ENCODE measurements around the gene CCDC85C.

Gene CCDC85C

GRCh38 chr14:99535908-99536778 lies 67.9 kb downstream of the CCDC85C start:
- in situ Hi-C loops (cut with MboI; ENCODE audit: low pct_unique_long_range_greater_than_20kb, low sequenced_read_pairs): no loop called here
- DNase-seq: no peak

- in situ Hi-C loops (cut with MboI; ENCODE audit: low pct_unique_long_range_greater_than_20kb, low sequenced_read_pairs): no loop called here
- DNase-seq: no peak
Measured at GRCh38 chr14:99535448-99535847, 68.6 kb downstream of the CCDC85C start.

- in situ Hi-C loops (cut with MboI; ENCODE audit: low pct_unique_long_range_greater_than_20kb, low sequenced_read_pairs): no loop called here
- no peak for DNase-seq
Measured at GRCh38 chr14:99534863-99535262, 69.1 kb downstream of the CCDC85C start.

GRCh38 chr14:99534333-99534732 lies 69.7 kb downstream of the CCDC85C start:
- DNase-seq: no peak
- in situ Hi-C loops (cut with MboI; ENCODE audit: low pct_unique_long_range_greater_than_20kb, low sequenced_read_pairs): no loop called here

DNA sequence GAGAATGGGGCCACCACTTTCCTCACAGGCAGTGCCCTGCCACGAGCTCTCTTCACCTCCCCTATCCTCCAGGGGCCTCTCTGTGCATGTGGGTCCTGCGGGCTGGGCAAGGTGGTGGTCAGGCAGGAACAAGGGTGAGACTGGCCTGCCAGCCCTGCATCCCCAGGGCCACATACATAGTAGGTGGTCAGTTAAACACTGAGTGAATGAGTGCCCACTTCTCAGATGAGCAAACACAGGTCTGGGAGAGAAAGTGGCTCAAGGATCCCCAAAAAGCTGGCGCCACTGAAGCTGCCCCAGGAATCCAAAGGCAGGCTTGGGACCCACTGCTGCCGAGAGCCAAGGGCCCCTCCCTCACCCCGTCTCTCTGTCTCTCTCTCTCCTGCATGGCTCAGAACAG lies 71.7 kb downstream of the CCDC85C start:
- in situ Hi-C loops (cut with MboI; ENCODE audit: low pct_unique_long_range_greater_than_20kb, low sequenced_read_pairs): no loop called here
- no peak for DNase-seq

GRCh38 chr14:99531251-99532096 lies 72.5 kb downstream of the CCDC85C start:
- in situ Hi-C loops (cut with MboI; ENCODE audit: low pct_unique_long_range_greater_than_20kb, low sequenced_read_pairs): no loop called here
- DNase-seq: no peak

GRCh38 chr14:99530407-99531155 lies 73.4 kb downstream of the CCDC85C start:
- in situ Hi-C loops (cut with MboI; ENCODE audit: low pct_unique_long_range_greater_than_20kb, low sequenced_read_pairs): no loop called here
- no peak for DNase-seq

- no peak for DNase-seq
- in situ Hi-C loops (cut with MboI; ENCODE audit: low pct_unique_long_range_greater_than_20kb, low sequenced_read_pairs): loop anchor here (10.0 kb wide), 1 partner anchor 95 kb away; no protein-coding TSS in a partner anchor
Measured at GRCh38 chr14:99529899-99530298, 74.1 kb downstream of the CCDC85C start.

DNA sequence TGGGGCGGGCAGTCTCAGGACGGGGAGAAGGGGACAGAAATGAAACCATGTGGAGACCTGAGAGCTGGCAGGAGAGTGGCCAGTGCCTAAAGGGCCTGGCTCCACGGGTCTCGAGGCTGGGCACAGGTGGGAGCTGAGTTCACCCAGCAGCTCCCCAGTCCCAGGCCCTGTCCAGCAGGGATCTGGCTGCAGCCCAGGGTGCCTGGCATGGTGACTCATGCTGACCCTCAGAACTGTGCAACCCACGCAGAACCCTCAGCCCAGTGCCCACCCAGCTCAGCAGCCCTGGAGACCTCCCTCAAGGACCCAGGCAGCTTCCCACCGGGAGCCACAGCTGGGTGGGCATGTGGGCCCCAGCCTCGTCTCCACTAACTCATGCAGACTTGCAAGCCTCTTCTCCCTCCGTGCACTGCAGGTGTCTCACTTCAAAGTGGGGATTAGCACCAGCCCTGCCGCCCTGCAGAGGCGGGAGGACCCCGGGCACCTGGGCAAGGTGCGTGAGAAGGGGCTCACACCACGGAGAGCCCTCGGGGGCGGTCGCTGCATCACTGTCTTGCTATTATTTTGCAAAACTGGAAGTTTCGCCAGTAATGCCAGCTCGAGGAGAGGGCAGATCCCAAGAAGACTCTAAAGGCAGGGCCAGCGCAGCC lies 76.5 kb downstream of the CCDC85C start:
- no peak for DNase-seq
- in situ Hi-C loops (cut with MboI; ENCODE audit: low pct_unique_long_range_greater_than_20kb, low sequenced_read_pairs): loop anchor here (10.0 kb wide), 1 partner anchor 97 kb away; no protein-coding TSS in a partner anchor

DNA sequence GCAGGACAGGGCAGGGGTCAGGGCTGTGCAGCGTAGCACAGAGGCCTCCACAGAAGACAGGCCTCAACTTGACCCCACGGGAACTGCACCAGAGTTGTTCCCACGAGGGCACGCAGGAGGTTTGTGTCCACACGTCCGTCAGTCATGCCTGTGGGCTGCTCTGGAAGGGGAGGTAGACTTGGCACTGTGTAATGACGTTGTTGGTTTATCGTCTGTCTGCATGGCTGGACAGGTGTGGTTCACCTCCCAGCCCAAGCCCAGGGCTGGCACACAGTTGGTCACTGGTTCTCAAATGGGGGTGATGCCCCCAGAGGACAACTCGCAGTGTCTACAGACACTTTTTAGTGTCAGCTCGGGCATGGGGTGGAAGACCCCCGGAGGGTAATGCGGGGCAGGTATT lies 77.0 kb downstream of the CCDC85C start:
- in situ Hi-C loops (cut with MboI; ENCODE audit: low pct_unique_long_range_greater_than_20kb, low sequenced_read_pairs): loop anchor here (10.0 kb wide), 1 partner anchor 98 kb away; no protein-coding TSS in a partner anchor

DNA sequence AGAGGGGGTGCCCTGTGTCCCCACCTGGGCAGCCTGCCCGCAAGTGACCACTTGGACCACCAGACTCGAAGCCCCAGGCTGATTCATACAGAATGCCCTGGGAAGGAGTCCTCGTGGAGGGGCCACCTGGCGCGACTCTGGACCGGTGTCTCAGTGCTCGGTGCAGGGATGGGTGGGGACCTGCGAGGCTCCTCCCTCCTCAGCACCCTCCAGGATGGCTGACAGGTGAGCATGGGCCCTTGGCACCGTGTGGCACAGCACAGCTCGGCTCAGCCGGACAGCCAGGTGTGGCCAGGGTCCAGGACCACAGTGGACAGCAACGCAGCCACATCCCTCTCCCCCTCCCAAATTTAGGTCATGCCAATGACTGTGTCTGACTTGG lies 78.3 kb downstream of the CCDC85C start:
- in situ Hi-C loops (cut with MboI; ENCODE audit: low pct_unique_long_range_greater_than_20kb, low sequenced_read_pairs): loop anchor here (10.0 kb wide), 1 partner anchor 99 kb away; no protein-coding TSS in a partner anchor
- DNase-seq: no peak

More for the DNA sequence above, 77.0 kb downstream of the CCDC85C start:
- no peak for DNase-seq

DNA sequence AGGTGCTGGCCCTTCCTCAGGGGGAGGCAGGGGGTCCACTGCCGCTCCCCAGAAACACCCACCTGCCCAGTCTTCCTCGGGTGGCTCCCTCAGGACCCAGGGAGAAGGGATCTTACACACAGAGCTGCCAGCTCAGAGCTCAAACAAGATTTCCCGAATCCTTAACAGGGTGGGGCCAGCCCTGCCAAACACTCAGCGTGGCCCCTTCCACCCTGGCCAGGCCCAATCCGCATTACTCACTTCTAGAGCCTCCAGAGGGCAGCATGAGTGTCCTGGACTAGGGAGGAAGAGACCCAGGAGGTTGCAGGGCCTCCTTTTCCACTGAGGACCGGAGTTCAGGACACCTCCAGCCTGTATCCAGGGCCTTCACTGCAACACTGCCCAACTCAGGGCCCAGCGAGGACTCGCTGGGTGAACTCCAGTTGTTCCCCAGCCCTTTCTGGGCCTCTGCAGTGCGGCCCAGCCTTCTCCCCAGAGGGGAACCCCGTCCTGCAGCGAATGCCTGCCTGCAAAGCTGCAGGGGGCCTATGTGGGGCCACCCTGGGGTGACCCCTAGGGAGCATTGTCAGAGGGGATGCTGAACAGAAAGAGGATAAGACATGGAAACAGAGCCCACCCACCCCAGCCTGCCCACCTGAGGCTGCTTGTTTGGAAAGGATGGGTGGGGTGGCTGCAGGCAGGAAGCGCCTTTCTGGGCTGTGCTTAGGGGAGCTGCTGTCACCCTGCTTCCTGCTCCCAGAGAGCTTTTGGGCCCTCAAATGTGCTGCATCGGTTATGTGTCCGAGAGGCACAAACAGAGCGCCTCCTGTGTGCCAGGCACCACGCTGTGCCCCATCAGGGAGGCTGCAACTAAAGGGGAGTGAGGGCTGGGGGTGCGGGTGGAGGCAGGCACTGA lies 79.0 kb downstream of the CCDC85C start:
- in situ Hi-C loops (cut with MboI; ENCODE audit: low pct_unique_long_range_greater_than_20kb, low sequenced_read_pairs): loop anchor here (10.0 to 25.0 kb wide), 2 partner anchors 100 to 362 kb away; no protein-coding TSS in a partner anchor
- DNase-seq: no peak

GRCh38 chr14:99524091-99524661 lies 79.8 kb downstream of the CCDC85C start:
- DNase-seq: no peak
- in situ Hi-C loops (cut with MboI; ENCODE audit: low pct_unique_long_range_greater_than_20kb, low sequenced_read_pairs): loop anchor here (10.0 to 25.0 kb wide), 2 partner anchors 101 to 363 kb away; no protein-coding TSS in a partner anchor

- no peak for DNase-seq
- in situ Hi-C loops (cut with MboI; ENCODE audit: low pct_unique_long_range_greater_than_20kb, low sequenced_read_pairs): loop anchor here (10.0 to 25.0 kb wide), 2 partner anchors 101 to 364 kb away; no protein-coding TSS in a partner anchor
Measured at GRCh38 chr14:99523704-99524055, 80.3 kb downstream of the CCDC85C start.

GRCh38 chr14:99522934-99523703 lies 80.9 kb downstream of the CCDC85C start:
- in situ Hi-C loops (cut with MboI; ENCODE audit: low pct_unique_long_range_greater_than_20kb, low sequenced_read_pairs): loop anchor here (10.0 to 25.0 kb wide), 2 partner anchors 102 to 364 kb away; no protein-coding TSS in a partner anchor
- no peak for DNase-seq

DNA sequence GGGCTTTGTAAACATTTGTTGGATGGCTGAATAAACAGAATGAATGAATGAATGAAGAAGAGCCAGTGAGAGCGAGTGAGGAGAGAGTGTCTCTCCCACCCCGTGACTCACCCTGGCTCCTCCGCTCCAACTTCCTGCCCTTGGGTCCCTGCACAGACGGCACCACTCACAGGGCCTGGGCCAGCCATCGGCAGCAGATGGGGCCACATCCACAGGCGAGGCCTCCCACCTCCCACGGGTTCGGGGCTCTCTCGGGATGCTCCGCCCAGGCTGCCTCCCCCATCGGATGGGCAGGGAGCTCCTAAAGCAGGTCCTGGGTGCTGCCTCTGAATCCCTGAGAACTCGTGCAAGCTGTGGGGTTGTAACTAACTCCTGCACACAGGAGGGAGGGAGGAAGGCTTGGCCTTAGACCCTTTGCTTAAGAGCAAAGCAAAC lies 81.5 kb downstream of the CCDC85C start:
- no peak for DNase-seq
- in situ Hi-C loops (cut with MboI; ENCODE audit: low pct_unique_long_range_greater_than_20kb, low sequenced_read_pairs): loop anchor here (10.0 to 25.0 kb wide), 2 partner anchors 102 to 365 kb away; no protein-coding TSS in a partner anchor
